GM23248 (cell line): ENCODE results near the gene INO80. TPM values are rescaled to one million over a fixed set of nuclear protein-coding genes. Genes with fewer than 3 reads are reported as not detected.
A peak's percentile ranks its signal among the peaks of the same experiment; 100 is the strongest.

Source experiments
- DNase-seq: peaks from one replicate; pipeline ENCODE4 v3.0.0-alpha.2; 2015
- H2AFZ ChIP-seq: fragments of 200-600 bp; sonication (generic); 2 replicates; pipeline ENCODE4 v1.6.1; 2016; ENCODE audit warnings: antibody characterized with exemption
- H3F3A ChIP-seq: fragments of 200-600 bp; sonication (generic); 2 replicates; pipeline ENCODE4 v1.6.1; 2016; ENCODE audit warnings: mild to moderate bottlenecking, antibody characterized with exemption, mixed run types; ENCODE audit not compliant: insufficient read depth
- H3K27ac ChIP-seq: fragments of 200-600 bp; sonication (generic); 2 replicates; pipeline ENCODE4 v1.5.1; 2016; ENCODE audit warnings: mild to moderate bottlenecking
- H3K27me3 ChIP-seq: fragments of 200-600 bp; sonication (generic); replicated peaks from 2 replicates; pipeline ENCODE4 v1.6.1; 2016; ENCODE audit warnings: mild to moderate bottlenecking; ENCODE audit not compliant: insufficient read depth
- H3K36me3 ChIP-seq: fragments of 200-600 bp; sonication (generic); 2 replicates; pipeline ENCODE4 v1.6.1; 2016; ENCODE audit warnings: low read depth, mild to moderate bottlenecking
- H3K4me1 ChIP-seq: fragments of 200-600 bp; sonication (generic); 2 replicates; pipeline ENCODE4 v1.6.1; 2016; ENCODE audit warnings: mild to moderate bottlenecking; ENCODE audit not compliant: insufficient read depth
- H3K4me2 ChIP-seq: fragments of 200-600 bp; sonication (generic); one replicate; pipeline ENCODE4 v1.6.1; 2016; ENCODE audit warnings: mild to moderate bottlenecking; ENCODE audit not compliant: unreplicated experiment
- H3K4me3 ChIP-seq: fragments of 200-600 bp; sonication (generic); 2 replicates; pipeline ENCODE4 v1.5.1; 2016; ENCODE audit warnings: mild to moderate bottlenecking
- H3K79me2 ChIP-seq: fragments of 200-600 bp; sonication (generic); 2 replicates; pipeline ENCODE4 v1.6.1; 2016; ENCODE audit warnings: mild to moderate bottlenecking; ENCODE audit not compliant: insufficient read depth
- H3K9ac ChIP-seq: fragments of 200-600 bp; sonication (generic); 2 replicates; pipeline ENCODE4 v1.6.1; 2016; ENCODE audit warnings: mild to moderate bottlenecking
- H3K9me2 ChIP-seq: fragments of 200-600 bp; sonication (generic); 2 replicates; pipeline ENCODE4 v1.6.1; 2016; ENCODE audit warnings: mixed run types, mild to moderate bottlenecking, moderate library complexity; ENCODE audit not compliant: insufficient read depth
- H3K9me3 ChIP-seq: fragments of 200-600 bp; sonication (generic); one replicate; pipeline ENCODE4 v1.6.1; 2017; ENCODE audit warnings: low read depth
- H4K20me1 ChIP-seq: fragments of 200-600 bp; sonication (generic); 2 replicates; pipeline ENCODE4 v1.6.0; 2016; ENCODE audit not compliant: insufficient read depth
- EZH2 ChIP-seq: fragments of 200-600 bp; sonication (generic); IDR thresholded peaks from 2 replicates; pipeline ENCODE4 v1.6.1; 2018; ENCODE audit warnings: antibody characterized with exemption, mild to moderate bottlenecking; ENCODE audit not compliant: insufficient read depth, poor library complexity, severe bottlenecking
- EZH2phosphoT487 ChIP-seq: fragments of 200-600 bp; sonication (generic); IDR thresholded peaks from 2 replicates; pipeline ENCODE4 v1.6.1; 2018; ENCODE audit warnings: antibody characterized with exemption, moderate library complexity, mild to moderate bottlenecking, low read depth; ENCODE audit not compliant: insufficient read depth
- WGBS, 2 experiments: methylation state at CpG; one replicate each; pipeline ENCODE4 v1.1.6; 2015 to 2017; ENCODE audit warnings: low lambda C conversion rate in 2 of 2, low coverage in 1 of 2; ENCODE audit errors: missing lambda C conversion rate in 2 of 2; 5-methylcytosine and 5-hydroxymethylcytosine counted together
- in situ Hi-C: fragments of 300-500 bp; cut with MboI; formaldehyde crosslinking; loops from 2 replicates; pipeline ENCODE4 v1.15.0; 2020
- polyA plus RNA-seq: library from polyadenylated mRNA; unstranded; fragments of >200 nt; fragmentation: Nextera tagmentation; extraction: Ambion mirVana; gene quantifications from 2 replicates; pipeline ENCODE4 v1.2.1, GENCODE V29; 2016
- total RNA-seq: library from RNA; depleted of rRNA; stranded (reverse); fragments of >200 nt; shearing (Covaris generic); gene quantifications from 2 replicates; pipeline ENCODE4 v1.2.3, GENCODE V29; 2014

Gene INO80
- total and polyA plus RNA-seq, 2 experiments from 2014 or later = 5.3 to 25.9 TPM

DNA sequence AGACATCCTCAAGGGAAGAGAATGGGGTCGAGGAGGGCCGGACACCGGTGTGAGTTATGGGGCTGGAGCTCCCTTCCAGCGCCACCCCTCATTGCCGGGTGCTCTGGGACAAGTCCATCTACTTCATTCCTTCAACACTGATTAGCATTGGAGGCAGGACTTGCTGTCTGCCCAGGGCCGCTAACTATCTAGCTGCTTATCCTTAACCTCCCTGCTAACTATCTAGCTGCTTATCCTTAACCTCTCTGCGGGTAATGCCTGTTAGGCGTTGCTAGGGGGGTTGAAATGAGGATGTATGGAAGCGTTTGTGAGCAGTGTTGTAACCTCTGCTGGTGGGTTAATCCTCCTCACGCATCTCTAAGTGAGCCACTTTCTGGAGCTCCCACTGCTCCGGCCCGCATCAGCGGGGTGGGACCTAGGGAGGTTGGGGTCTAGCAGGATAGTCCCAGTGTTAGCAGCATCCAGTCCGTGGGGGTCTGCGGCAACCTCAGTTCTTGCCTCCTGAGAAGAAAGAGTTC is 173.7 kb downstream of the INO80 start:
- no peaks in the 10 kb centered on the region for H3K36me3 ChIP-seq
- peak overlapping the region; percentile 98 for H2AFZ ChIP-seq
- no peak for TF ChIP-seq EZH2
- TF ChIP-seq EZH2phosphoT487 = no peak
- H3K9me3 ChIP-seq = no peaks in the 10 kb centered on the region
- peak overlapping the region; percentile 80 for H3K9ac ChIP-seq
- peak overlapping the region; percentile 72 for H3K4me3 ChIP-seq
- no peaks in the 10 kb centered on the region for H3K27me3 ChIP-seq
- no peaks in the 10 kb centered on the region for H3K79me2 ChIP-seq
- H3K9me2 ChIP-seq = no peaks in the 10 kb centered on the region
- peak overlapping the region; percentile 72 for H3K4me2 ChIP-seq
- H3K27ac ChIP-seq = no peak overlapping the region
- H3K4me1 ChIP-seq = 0 out of 2 replicates have a peak, but pooled peaks cover 8% of the 10 kb centered on the region
- 0 out of 2 replicates have a peak, but pooled peaks cover 7% of the 10 kb centered on the region for H3F3A ChIP-seq
- peak; percentile 39 for DNase-seq
- in situ Hi-C loops = no loop called here
- H4K20me1 ChIP-seq = no peaks in the 10 kb centered on the region
- 27 to 33% methylated on average over 15 of the region's 15 CpGs for WGBS, 2 experiments

- Histone ChIP-seq H4K20me1 (no peaks in the 10 kb centered on the region), H3K27me3 (no peaks in the 10 kb centered on the region), H3K4me2 (peak overlapping the region; percentile 72), H3F3A (0 out of 2 replicates have a peak, but pooled peaks cover 7% of the 10 kb centered on the region), H3K4me3 (peak overlapping the region; percentile 72), H3K4me1 (0 out of 2 replicates have a peak, but pooled peaks cover 8% of the 10 kb centered on the region), H3K27ac (peak overlapping the region; percentile 17), H2AFZ (peak overlapping the region; percentile 98), H3K9me2 (no peaks in the 10 kb centered on the region), H3K79me2 (no peaks in the 10 kb centered on the region), H3K36me3 (no peaks in the 10 kb centered on the region), H3K9ac (peak overlapping the region; percentile 80), H3K9me3 (no peaks in the 10 kb centered on the region)
- peak; percentile 90 for DNase-seq
- in situ Hi-C loops = no loop called here
- 1% methylated on average over 50 to 55 of the region's 92 CpGs for WGBS, 2 experiments
- TF ChIP-seq EZH2 (no peak), EZH2phosphoT487 (no peak)
These were observed 174.3 kb downstream of the INO80 start for GRCh38 chr15:40941528-40942336.

DNA sequence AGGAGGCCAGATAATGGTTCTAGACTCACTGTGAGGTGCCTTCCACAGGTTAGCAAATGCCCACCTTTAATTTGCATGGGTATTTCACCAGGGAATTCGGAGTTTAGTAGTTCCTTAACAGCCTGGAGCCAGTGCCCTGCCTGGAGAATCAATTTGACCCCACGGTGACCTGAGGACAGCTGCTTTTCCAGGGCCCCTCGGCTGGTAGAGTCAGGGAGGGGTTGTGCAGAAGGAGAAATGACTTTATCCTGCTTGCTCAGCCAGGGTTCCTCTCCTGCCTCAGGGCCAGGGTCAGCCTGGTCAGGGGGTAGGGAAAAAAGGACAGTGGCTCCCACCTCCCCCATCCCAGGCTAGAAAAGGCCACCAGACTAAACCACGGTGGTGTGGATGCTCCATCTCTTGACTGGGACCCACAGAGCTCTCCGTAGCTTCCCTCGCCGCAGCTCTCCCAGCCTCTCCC is 175.0 kb downstream of the INO80 start:
- peak overlapping the region; percentile 72 for H3K4me3 ChIP-seq
- peak overlapping the region; percentile 80 for H3K9ac ChIP-seq
- no peaks in the 10 kb centered on the region for H3K79me2 ChIP-seq
- no peaks in the 10 kb centered on the region for H3K9me3 ChIP-seq
- no peaks in the 10 kb centered on the region for H3K27me3 ChIP-seq
- no peaks in the 10 kb centered on the region for H3K9me2 ChIP-seq
- peak overlapping the region; percentile 98 for H2AFZ ChIP-seq
- H4K20me1 ChIP-seq = no peaks in the 10 kb centered on the region
- 0 out of 2 replicates have a peak, but pooled peaks cover 7% of the 10 kb centered on the region for H3F3A ChIP-seq
- peak overlapping the region; percentile 61 for H3K4me2 ChIP-seq
- H3K27ac ChIP-seq = peak overlapping the region; percentile 17
- H3K4me1 ChIP-seq = 0 out of 2 replicates have a peak, but pooled peaks cover 8% of the 10 kb centered on the region
- TF ChIP-seq EZH2 (no peak), EZH2phosphoT487 (no peak)
- in situ Hi-C loops = no loop called here
- 39 to 50% methylated on average over 7 of the region's 7 CpGs for WGBS, 2 experiments
- H3K36me3 ChIP-seq = no peaks in the 10 kb centered on the region
- no peak for DNase-seq

GRCh38 chr15:40940296-40940801 is 175.7 kb downstream of the INO80 start:
- no peak for TF ChIP-seq EZH2
- TF ChIP-seq EZH2phosphoT487 = no peak
- Histone ChIP-seq H3K9ac (no peak overlapping the region), H3K4me1 (0 out of 2 replicates have a peak, but pooled peaks cover 8% of the 10 kb centered on the region), H3K79me2 (no peaks in the 10 kb centered on the region), H3K9me2 (no peaks in the 10 kb centered on the region), H3K9me3 (no peaks in the 10 kb centered on the region), H4K20me1 (no peaks in the 10 kb centered on the region), H3K36me3 (no peaks in the 10 kb centered on the region), H2AFZ (peak overlapping the region; percentile 15; the same call in 1 of the 2 replicates), H3K27me3 (no peaks in the 10 kb centered on the region), H3K4me3 (no peak overlapping the region), H3K27ac (no peak overlapping the region), H3K4me2 (no peak overlapping the region), H3F3A (0 out of 2 replicates have a peak, but pooled peaks cover 7% of the 10 kb centered on the region)
- in situ Hi-C loops = no loop called here
- no peak for DNase-seq
- WGBS, 2 experiments = 47 to 48% methylated on average over 15 of the region's 15 CpGs
